ENCODE results near the gene MAP4K2.

The MAP4K2 gene

GRCh38 chr11:64835616-64836447 is 32.8 kb upstream of the MAP4K2 start:
- no peak for DNase-seq (ENCODE audit: extremely low read depth, low read depth)
- no peak for TF ChIP-seq CTCF (IDR thresholded peaks at IDR 0.05; ENCODE audit: low read depth, low read length)

DNA sequence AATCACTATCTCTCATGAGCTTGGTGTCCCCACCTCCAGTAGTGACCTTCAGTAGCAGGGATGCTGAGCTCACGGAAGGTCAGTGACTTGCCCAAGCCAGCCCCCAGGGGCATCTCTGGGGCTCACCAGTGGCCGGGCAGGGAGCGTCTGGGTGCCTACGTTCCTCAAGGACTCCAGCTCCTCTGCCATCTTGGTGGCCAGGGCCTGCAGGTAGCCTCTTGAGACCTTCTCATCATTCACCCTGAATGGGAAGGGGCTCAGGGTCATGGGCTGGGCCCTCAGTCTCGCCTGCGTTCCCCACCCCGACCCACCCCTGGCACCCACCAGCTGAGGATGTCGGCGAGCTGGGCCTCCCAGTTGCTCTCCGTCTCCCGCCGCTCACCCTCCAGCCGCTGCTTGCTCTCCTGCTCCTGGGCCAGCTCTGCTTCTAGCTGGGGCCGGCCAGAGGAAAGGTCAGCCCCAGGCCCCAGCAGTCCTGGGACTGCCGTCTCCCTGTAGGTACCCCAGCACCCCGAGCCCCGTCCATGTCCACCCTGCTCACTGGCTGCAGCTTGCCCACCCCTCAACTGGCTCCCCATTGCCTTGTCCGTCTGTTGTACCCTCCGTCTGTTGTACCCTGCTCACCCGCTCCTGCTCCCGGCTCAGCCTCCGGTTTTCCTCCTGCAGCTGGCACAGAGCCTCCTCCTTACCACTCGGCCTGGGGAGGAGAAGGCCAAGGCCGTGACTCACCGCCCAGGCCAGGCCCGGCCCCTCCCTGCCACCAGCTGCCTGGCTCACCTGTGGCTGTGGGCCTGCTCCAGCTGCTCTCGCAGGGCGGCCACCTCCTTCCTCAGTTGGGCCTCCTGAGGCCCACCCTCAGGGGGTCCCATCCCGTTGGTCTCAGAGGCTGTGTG is 32.0 kb upstream of the MAP4K2 start:
- no peak for DNase-seq (ENCODE audit: extremely low read depth, low read depth)
- TF ChIP-seq CTCF (IDR thresholded peaks at IDR 0.05; ENCODE audit: low read depth, low read length): no peak

DNA sequence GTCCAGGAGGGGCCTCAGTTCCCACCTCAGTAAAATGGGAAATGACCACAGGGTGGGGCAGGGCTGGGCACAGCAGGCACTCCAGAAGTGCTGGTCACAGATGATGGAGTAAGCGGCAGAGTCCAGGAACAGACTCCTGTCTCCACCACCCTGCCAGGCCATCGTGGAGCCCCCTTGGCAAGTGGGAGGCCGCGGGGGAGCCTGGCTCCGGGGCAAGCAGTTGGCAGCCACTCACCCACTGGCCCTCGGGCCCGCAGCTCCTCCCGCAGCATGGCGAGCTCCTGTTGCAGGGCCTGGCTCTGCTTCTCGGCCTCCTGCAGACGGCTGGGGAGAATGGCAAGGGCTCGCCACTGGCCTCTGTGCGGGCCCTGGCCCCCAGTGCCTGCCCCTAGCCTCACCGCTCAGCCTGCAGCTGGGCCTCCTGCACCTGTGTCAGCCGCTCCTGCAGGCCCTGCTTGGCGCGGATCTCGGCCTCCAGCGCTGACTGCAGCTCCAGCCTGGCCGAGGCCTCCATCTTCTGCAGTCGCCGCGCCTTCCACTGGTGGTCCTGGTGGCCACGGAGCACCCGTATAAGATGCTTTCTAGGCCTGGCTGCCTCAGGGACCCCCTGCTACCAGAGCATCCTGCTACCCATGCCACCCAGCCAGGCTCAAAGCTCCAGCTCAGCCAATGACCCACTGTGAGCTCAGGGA is 31.2 kb upstream of the MAP4K2 start:
- no peak for TF ChIP-seq CTCF (IDR thresholded peaks at IDR 0.05; ENCODE audit: low read depth, low read length)
- no peak for DNase-seq (ENCODE audit: extremely low read depth, low read depth)

DNA sequence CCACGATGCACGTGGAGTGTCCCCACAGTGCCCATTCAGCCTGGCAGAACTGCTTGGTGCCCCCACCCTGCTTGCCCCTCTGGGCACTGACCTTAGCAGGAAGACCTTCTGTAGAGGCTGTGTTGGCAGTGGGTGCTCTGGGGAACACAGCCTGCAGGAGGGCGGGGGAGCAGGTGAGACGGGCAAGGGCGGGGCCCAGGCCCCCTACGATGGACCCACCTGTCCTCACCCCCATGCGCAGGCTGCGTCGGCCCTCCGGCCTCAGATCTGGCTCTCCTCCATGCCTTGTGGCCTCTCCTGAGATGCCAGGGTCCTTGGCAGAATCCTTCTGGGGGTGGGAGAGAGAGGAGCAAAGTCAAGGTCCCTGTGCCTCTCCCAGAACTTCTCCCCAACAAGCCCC is 30.5 kb upstream of the MAP4K2 start:
- DNase-seq (ENCODE audit: extremely low read depth, low read depth): no peak
- no peak for TF ChIP-seq CTCF (IDR thresholded peaks at IDR 0.05; ENCODE audit: low read depth, low read length)

GRCh38 chr11:64833198-64833502 is 30.1 kb upstream of the MAP4K2 start:
- DNase-seq (ENCODE audit: extremely low read depth, low read depth): no peak
- TF ChIP-seq CTCF (IDR thresholded peaks at IDR 0.05; ENCODE audit: low read depth, low read length): no peak

DNA sequence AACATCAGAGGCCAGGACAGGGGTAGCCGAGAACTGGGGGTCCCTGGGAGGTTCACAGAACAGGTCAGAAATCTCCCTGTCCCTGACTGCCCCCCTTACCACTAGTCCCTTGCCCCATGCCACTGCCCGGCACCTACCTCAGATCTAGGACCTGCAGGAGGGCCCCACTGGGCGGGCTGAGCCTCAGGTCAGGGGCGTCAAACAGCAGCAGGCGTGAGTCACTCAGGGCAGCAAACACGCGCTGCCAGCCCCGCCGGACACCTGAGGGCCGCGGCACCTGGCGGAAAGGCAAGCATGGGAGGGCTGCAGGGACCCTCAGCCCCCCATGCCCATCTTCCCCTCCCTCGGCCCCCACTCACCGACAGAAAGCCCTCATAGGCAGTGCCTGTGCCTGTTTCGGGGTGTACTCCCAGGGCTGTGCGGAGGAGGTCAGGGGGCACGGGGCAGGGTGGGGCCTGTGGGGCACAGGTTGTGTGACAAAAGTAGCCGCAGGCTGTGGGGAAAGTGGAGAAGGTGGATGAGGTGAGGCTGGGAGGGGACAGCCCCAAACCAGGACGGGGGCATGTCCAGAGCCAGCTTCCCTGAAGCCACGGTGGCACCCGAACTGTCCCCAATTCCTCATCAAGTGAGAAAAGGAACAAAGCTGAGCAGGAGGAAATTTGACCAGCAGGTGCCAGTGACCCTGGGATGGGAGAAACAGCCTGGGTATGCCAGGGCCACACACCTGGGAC is 29.6 kb upstream of the MAP4K2 start:
- no peak for DNase-seq (ENCODE audit: extremely low read depth, low read depth)
- no peak for TF ChIP-seq CTCF (IDR thresholded peaks at IDR 0.05; ENCODE audit: low read depth, low read length)

Measured in AG09319 (cell line).